Heart left ventricle (tissue), 16 donors: ENCODE measurements around the gene WIPF2. TPM values are rescaled to one million over a fixed set of nuclear protein-coding genes. Genes with fewer than 3 reads are reported as not detected.

Experiments used
- ATAC-seq, 4 donors: fragments of 200-7000 bp; cut with Tn5 transposase; one replicate each; pipeline ENCODE4 v1.9.1; 2020 to 2022; ENCODE audit warnings: moderate library complexity in 4 of 4, mild to moderate bottlenecking in 3 of 4, moderate number of reproducible peaks in 1 of 4
- DNase-seq, 5 donors: peaks; one replicate each; pipeline ENCODE4 v3.0.0-alpha.2; 2020
- H3K27ac ChIP-seq, 12 donors: fragments of 200-600 bp; sonication (generic) in 4 of 12; one replicate each; pipeline versions ENCODE4 v1.5.0 to v1.8.0; 2016 to 2022; ENCODE audit warnings: mild to moderate bottlenecking in 2 of 12
- H3K27me3 ChIP-seq, 9 donors: fragments of 200-600 bp; sonication (generic) in 2 of 9; one replicate each; pipeline versions ENCODE4 v1.5.1 to v1.8.0; 2016 to 2022; ENCODE audit warnings: mild to moderate bottlenecking in 3 of 9
- H3K36me3 ChIP-seq, 9 donors: fragments of 200-600 bp; sonication (generic) in 2 of 9; one replicate each; pipeline versions ENCODE4 v1.5.0 to v1.8.0; 2018 to 2022; ENCODE audit warnings: mild to moderate bottlenecking in 2 of 9
- H3K4me1 ChIP-seq, 12 donors: fragments of 200-600 bp; sonication (generic) in 4 of 12; one replicate each; pipeline versions ENCODE4 v1.5.0 to v1.8.0; 2016 to 2022; ENCODE audit warnings: mild to moderate bottlenecking in 3 of 12
- H3K4me3 ChIP-seq, 12 donors: fragments of 200-600 bp; sonication (generic) in 4 of 12; one replicate each; pipeline versions ENCODE4 v1.5.0 to v1.8.0; 2017 to 2022; ENCODE audit warnings: mild to moderate bottlenecking in 9 of 12, moderate library complexity in 4 of 12
- H3K9me3 ChIP-seq, 12 donors: fragments of 200-600 bp; sonication (generic) in 4 of 12; one replicate each; pipeline versions ENCODE4 v1.5.0 to v1.8.0; 2016 to 2022; ENCODE audit warnings: mild to moderate bottlenecking in 1 of 12
- CTCF ChIP-seq, 12 donors: fragments of 200-600 bp; sonication (generic) in 4 of 12; IDR thresholded peaks; one replicate each; pipeline versions ENCODE4 v1.5.0 to v1.8.0; 2018 to 2022; ENCODE audit warnings: antibody characterized with exemption in 12 of 12, mild to moderate bottlenecking in 5 of 12
- POLR2A ChIP-seq, 2 donors: fragments of 450-650 bp; IDR thresholded peaks; one replicate each; pipeline ENCODE4 v1.6.1; 2017; ENCODE audit warnings: antibody characterized with exemption in 2 of 2, mild to moderate bottlenecking in 2 of 2, moderate library complexity in 2 of 2
- WGBS, 4 donors: extraction: QIAGEN DNeasy Blood & Tissue Kit in 2 of 4; methylation state at CpG; one replicate each; pipeline versions ENCODE4 v1.1.5 to v1.1.7; 2013 to 2018; 5-methylcytosine and 5-hydroxymethylcytosine counted together
- intact Hi-C, 10 donors: fragments of 100-400 bp; cut with DNase I; formaldehyde crosslinking; loops; one replicate each; pipeline versions ENCODE4 v1.11.1 to v1.14.2; 2022
- polyA plus RNA-seq, 2 donors: library from polyadenylated mRNA; stranded (reverse); fragments of 200-250 nt; gene quantifications; one replicate each; pipeline ENCODE4 v1.2.3, GENCODE V29; 2013
- total RNA-seq, 9 donors: library from RNA; depleted of rRNA in 2 of 9; stranded (reverse); fragments of >200 nt in 2 of 9; fragmentation: NEBNext Ultra II Directional in 3 of 9; extraction: Animal tissue kit (Norgen Biotek cat#: 25700) in 3 of 9; gene quantifications; one replicate each; pipeline versions ENCODE4 v1.1.0 to v1.2.4, GENCODE V29; 2016 to 2023
- donor health status: ischemic (EF 13 %, LVEDD 7.1; RV severe dilation, severe dysfunction).
- donor health status: healthy with polysubstance abuse.
- donor health status: DM: no; HTN: yes; CAD: no.
- donor health status: DM: no; HTN: no; CAD: no.
- donor health status: ischemic (EF 25% LVEDD 6.9; RV normal size, moderate dysfunction).
- donor health status: ischemic (EF 25% LVEDD 5.7; RV mildly dilated, moderate dysfunction).
- donor health status: healthy.
- donor health status: DM: yes; HTN: yes; CAD: no.
- donor health status: ischemic (EF 35%, LVEDD 5.7; RV mildly dilated, moderate dysfunction).
- donor health status: nonischemic (EF 11% LVEDD 7.7; RV severe dilation, severe dysfunction).
- donor health status: DM: yes; HTN: yes; CAD: no.
- donor health status: PGD.
- donor health status: ischemic (EF 29% LVEDD 5.4; RV normal size, mild dysfunction).
- donor health status: nonischemic (EF 23%, LVEDD 6.1; RV moderate dilation, normal function).

Gene WIPF2
- total and polyA plus RNA-seq, 11 donors, result 6.6 to 17.6 (median 11.2) TPM

- peaks cover 14 to 76% (median 65%) of the 10 kb centered on the region in 12 donors for H3K4me1 ChIP-seq
- no peaks in the 10 kb centered on the region for H3K36me3 ChIP-seq
- DNase-seq, result no peak
- intact Hi-C loops, result loop anchor here in 8 of 10 donors (5.0 to 10.0 kb wide), 3 partner anchors 108 to 228 kb away; partner anchors contain the start of gene TOP2A (in 5 of the 8)
- no peak for TF ChIP-seq CTCF (IDR thresholded peaks at IDR 0.05)
- TF ChIP-seq POLR2A (IDR thresholded peaks at IDR 0.05), result no peak
- 53 to 70% (median 69%) methylated on average over 2 of the region's 2 CpGs for WGBS, 4 donors
- no peaks in the 10 kb centered on the region for H3K27me3 ChIP-seq
- no peaks in the 10 kb centered on the region for H3K9me3 ChIP-seq
- no peak for ATAC-seq
- peak overlapping the region in 8 of 12 donors; percentile 26 to 68 (median 51) for H3K27ac ChIP-seq
- H3K4me3 ChIP-seq, result no peak overlapping the region
Measured at GRCh38 chr17:40306395-40306794, 87.3 kb downstream of the WIPF2 start.

GRCh38 chr17:40307001-40307730, 88.1 kb downstream of the WIPF2 start:
- TF ChIP-seq POLR2A (IDR thresholded peaks at IDR 0.05), result no peak
- no peak for TF ChIP-seq CTCF (IDR thresholded peaks at IDR 0.05)
- no peaks in the 10 kb centered on the region for H3K36me3 ChIP-seq
- H3K4me1 ChIP-seq, result peaks cover 19 to 84% (median 72%) of the 10 kb centered on the region in 12 donors
- no peak for ATAC-seq
- intact Hi-C loops, result loop anchor here in 8 of 10 donors (5.0 to 10.0 kb wide), 3 partner anchors 108 to 228 kb away; partner anchors contain the start of gene TOP2A (in 5 of the 8)
- WGBS, 4 donors, result 63 to 75% (median 73%) methylated on average over 10 of the region's 10 CpGs
- H3K27me3 ChIP-seq, result no peaks in the 10 kb centered on the region
- H3K27ac ChIP-seq, result peak overlapping the region in 10 of 12 donors; percentile 26 to 68 (median 52)
- no peak for DNase-seq
- H3K4me3 ChIP-seq, result no peak overlapping the region
- no peaks in the 10 kb centered on the region for H3K9me3 ChIP-seq

GRCh38 chr17:40307740-40308239, 88.7 kb downstream of the WIPF2 start:
- H3K9me3 ChIP-seq, result no peaks in the 10 kb centered on the region
- WGBS, 4 donors, result 33 to 46% (median 39%) methylated on average over 3 of the region's 3 CpGs
- intact Hi-C loops, result loop anchor here in 9 of 10 donors (2.0 to 10.0 kb wide), 4 partner anchors 41 to 227 kb away; partner anchors contain the start of gene TOP2A (in 5 of the 9)
- H3K4me1 ChIP-seq, result peaks cover 25 to 89% (median 79%) of the 10 kb centered on the region in 12 donors
- H3K4me3 ChIP-seq, result no peak overlapping the region
- peak overlapping the region in 11 of 12 donors; percentile 19 to 68 (median 51) for H3K27ac ChIP-seq
- ATAC-seq (no peak), DNase-seq (no peak)
- no peaks in the 10 kb centered on the region for H3K27me3 ChIP-seq
- no peaks in the 10 kb centered on the region for H3K36me3 ChIP-seq
- TF ChIP-seq CTCF (IDR thresholded peaks at IDR 0.05), result no peak
